ENCODE data around the gene TOX4. TPM values are rescaled to one million over a fixed set of nuclear protein-coding genes. Genes with fewer than 3 reads are reported as not detected.
"Not testable (repeated sequence)": the region's sequence is repeated elsewhere in the genome, so short reads cannot be mapped to it uniquely, and the experiment has no call there.

Gene TOX4
- total and polyA plus RNA-seq, 7 experiments from 2014 or later = 70.5 to 116 (median 86.5) TPM

- peaks cover 29 to 39% (median 35%) of the 10 kb centered on the region in 5 donors for H3K27me3 Mint-ChIP-seq
- H3K27ac Mint-ChIP-seq = no peak overlapping the region
- H3K27me3 ChIP-seq (ENCODE audit: control insufficient read depth in 2 of 2, insufficient read depth in 2 of 2, low read length in 2 of 2) = peaks cover 0 to 3% of the 10 kb centered on the region in 2 donors
- no peak for DNase-seq
- H3K9me3 ChIP-seq (ENCODE audit: control insufficient read depth in 2 of 3, low read length in 3 of 3) = no peaks in the 10 kb centered on the region
- no peaks in the 10 kb centered on the region for H3K4me1 ChIP-seq (ENCODE audit: control insufficient read depth in 2 of 2, insufficient read depth in 2 of 2, low read length in 2 of 2)
- H3K27ac ChIP-seq (ENCODE audit: low read depth, low read length) = no peak overlapping the region
- no peak for ATAC-seq
- H3K9me3 Mint-ChIP-seq = no peaks in the 10 kb centered on the region
- ChIA-PET CTCF (no interaction called here), POLR2A (interaction anchor here (0.6 kb wide), 1 partner anchor 30 kb away, joined by 3 read pairs; the partner anchor contains the start of gene METTL3)
- intact Hi-C loops (cut with micrococcal nuclease) = no loop called here
- peaks cover 0 to 4% (median 0%) of the 10 kb centered on the region in 5 donors for H3K36me3 Mint-ChIP-seq
- no peak overlapping the region for H3K4me3 Mint-ChIP-seq
- no peaks in the 10 kb centered on the region for H3K36me3 ChIP-seq (ENCODE audit: control insufficient read depth in 2 of 3, insufficient read depth in 3 of 3, low read length in 3 of 3)
- H3K4me1 Mint-ChIP-seq = peaks cover 4 to 8% (median 7%) of the 10 kb centered on the region in 7 donors
- H3K4me3 ChIP-seq (ENCODE audit: low read length) = no peak overlapping the region
Measured at GRCh38 chr14:21541413-21542074, 64.5 kb downstream of the TOX4 start.

GRCh38 chr14:21543521-21543960, 66.5 kb downstream of the TOX4 start:
- Histone ChIP-seq H3K36me3 (ENCODE audit: control insufficient read depth in 2 of 3, insufficient read depth in 3 of 3, low read length in 3 of 3) (no peaks in the 10 kb centered on the region), H3K4me3 (ENCODE audit: low read length) (no peak overlapping the region), H3K27ac (ENCODE audit: low read depth, low read length) (no peak overlapping the region), H3K4me1 (ENCODE audit: control insufficient read depth in 2 of 2, insufficient read depth in 2 of 2, low read length in 2 of 2) (no peaks in the 10 kb centered on the region), H3K27me3 (ENCODE audit: control insufficient read depth in 2 of 2, insufficient read depth in 2 of 2, low read length in 2 of 2) (no peaks in the 10 kb centered on the region), H3K9me3 (ENCODE audit: control insufficient read depth in 2 of 3, low read length in 3 of 3) (no peaks in the 10 kb centered on the region)
- H3K9me3 Mint-ChIP-seq = no peaks in the 10 kb centered on the region
- H3K27me3 Mint-ChIP-seq = peaks cover 12 to 21% (median 18%) of the 10 kb centered on the region in 5 donors
- CTCF ChIA-PET = no interaction called here
- no peak overlapping the region for H3K27ac Mint-ChIP-seq
- intact Hi-C loops (cut with micrococcal nuclease) = no loop called here
- POLR2A ChIA-PET = no interaction called here
- H3K4me3 Mint-ChIP-seq = no peak overlapping the region
- H3K4me1 Mint-ChIP-seq = no peaks in the 10 kb centered on the region
- no peaks in the 10 kb centered on the region for H3K36me3 Mint-ChIP-seq
- no peak for DNase-seq
- no peak for ATAC-seq

GRCh38 chr14:21543963-21544362, 67.0 kb downstream of the TOX4 start:
- Mint-ChIP-seq H3K27ac (no peak overlapping the region), H3K36me3 (no peaks in the 10 kb centered on the region), H3K27me3 (peaks cover 8 to 17% (median 14%) of the 10 kb centered on the region in 5 donors), H3K9me3 (no peaks in the 10 kb centered on the region), H3K4me1 (no peaks in the 10 kb centered on the region), H3K4me3 (no peak overlapping the region)
- DNase-seq (no peak), ATAC-seq (no peak)
- H3K4me1 ChIP-seq (ENCODE audit: control insufficient read depth in 2 of 2, insufficient read depth in 2 of 2, low read length in 2 of 2) = no peaks in the 10 kb centered on the region
- intact Hi-C loops (cut with micrococcal nuclease) = no loop called here
- no peak overlapping the region for H3K27ac ChIP-seq (ENCODE audit: low read depth, low read length)
- H3K9me3 ChIP-seq (ENCODE audit: control insufficient read depth in 2 of 3, low read length in 3 of 3) = no peaks in the 10 kb centered on the region
- H3K36me3 ChIP-seq (ENCODE audit: control insufficient read depth in 2 of 3, insufficient read depth in 3 of 3, low read length in 3 of 3) = no peaks in the 10 kb centered on the region
- H3K4me3 ChIP-seq (ENCODE audit: low read length) = no peak overlapping the region
- H3K27me3 ChIP-seq (ENCODE audit: control insufficient read depth in 2 of 2, insufficient read depth in 2 of 2, low read length in 2 of 2) = no peaks in the 10 kb centered on the region
- ChIA-PET CTCF (interaction anchor here (0.6 to 1.2 kb wide), 2 partner anchors 46 to 1197 kb away, joined by 3 read pairs; no protein-coding TSS in a partner anchor), POLR2A (no interaction called here)

GRCh38 chr14:21544588-21544987, 67.6 kb downstream of the TOX4 start:
- H3K36me3 ChIP-seq (ENCODE audit: control insufficient read depth in 2 of 3, insufficient read depth in 3 of 3, low read length in 3 of 3); H3K27ac ChIP-seq (ENCODE audit: low read depth, low read length); H3K9me3 Mint-ChIP-seq; H3K4me1 ChIP-seq (ENCODE audit: control insufficient read depth in 2 of 2, insufficient read depth in 2 of 2, low read length in 2 of 2); H3K27ac Mint-ChIP-seq; H3K9me3 ChIP-seq (ENCODE audit: control insufficient read depth in 2 of 3, low read length in 3 of 3); H3K4me3 Mint-ChIP-seq; DNase-seq; ATAC-seq; H3K36me3 Mint-ChIP-seq; H3K27me3 ChIP-seq (ENCODE audit: control insufficient read depth in 2 of 2, insufficient read depth in 2 of 2, low read length in 2 of 2); H3K4me3 ChIP-seq (ENCODE audit: low read length); H3K4me1 Mint-ChIP-seq; POLR2A ChIA-PET; intact Hi-C loops (cut with micrococcal nuclease): not testable (repeated sequence)
- CTCF ChIA-PET = interaction anchor here (0.6 to 1.2 kb wide), 2 partner anchors 46 to 1196 kb away, joined by 3 read pairs; no protein-coding TSS in a partner anchor
- H3K27me3 Mint-ChIP-seq = peaks cover 2 to 10% (median 8%) of the 10 kb centered on the region in 5 donors

Other genes with a start within 250 kb of the TOX4 start
- 100 to 1,000 TPM; 469 to 687 (median 532) TPM for gene HNRNPC, start 207.8 kb upstream of the TOX4 start, total RNA-seq
- gene HNRNPC, start 207.8 kb upstream of the TOX4 start, polyA plus RNA-seq = 100 to 1,000 TPM; 842 to 895 TPM
- gene RPGRIP1, start 197.1 kb upstream of the TOX4 start, total RNA-seq = 1 to 10 TPM in 1 of 5 experiments, under 1 TPM in 1, not detected in 3; 0.24 to 1.5 TPM
- not detected for gene RPGRIP1, start 197.1 kb upstream of the TOX4 start, polyA plus RNA-seq
- gene SUPT16H, start 93.2 kb upstream of the TOX4 start, total RNA-seq = 100 to 1,000 TPM in 1 of 5 experiments, 10 to 100 TPM in 4; 46.1 to 104 (median 78.6) TPM
- 10 to 100 TPM; 78.2 to 80.9 TPM for gene SUPT16H, start 93.2 kb upstream of the TOX4 start, polyA plus RNA-seq
- 100 to 1,000 TPM; 125 to 143 (median 133) TPM for gene CHD8, start 21.1 kb upstream of the TOX4 start, total RNA-seq
- 10 to 100 TPM; 39.3 to 50.4 TPM for gene CHD8, start 21.1 kb upstream of the TOX4 start, polyA plus RNA-seq
- 10 to 100 TPM; 26.6 to 32.8 (median 30.5) TPM for gene RAB2B, start 236 bp upstream of the TOX4 start, total RNA-seq
- gene RAB2B, start 236 bp upstream of the TOX4 start, polyA plus RNA-seq = 1 to 10 TPM; 5.6 to 9.9 TPM
- 100 to 1,000 TPM in 2 of 5 experiments, 10 to 100 TPM in 3; 43.6 to 108 (median 75.3) TPM for gene METTL3, start 34.1 kb downstream of the TOX4 start, total RNA-seq
- 10 to 100 TPM; 17.6 to 26.3 TPM for gene METTL3, start 34.1 kb downstream of the TOX4 start, polyA plus RNA-seq
- 1 to 10 TPM; 2.3 to 8.3 (median 3.9) TPM for gene SALL2, start 49.2 kb downstream of the TOX4 start, total RNA-seq
- 1 to 10 TPM; 4.2 to 5.9 TPM for gene SALL2, start 49.2 kb downstream of the TOX4 start, polyA plus RNA-seq
- gene OR10G3, start 102.9 kb downstream of the TOX4 start, total RNA-seq = not detected
- not detected for gene OR10G3, start 102.9 kb downstream of the TOX4 start, polyA plus RNA-seq
- not detected for gene OR10G2, start 157.7 kb downstream of the TOX4 start, total RNA-seq
- gene OR10G2, start 157.7 kb downstream of the TOX4 start, polyA plus RNA-seq = under 1 TPM in 1 of 2 donors, not detected in 1; 0.28 TPM
- not detected for gene OR4E2, start 176.6 kb downstream of the TOX4 start, total RNA-seq
- not detected for gene OR4E2, start 176.6 kb downstream of the TOX4 start, polyA plus RNA-seq
- gene OR4E1, start 196.6 kb downstream of the TOX4 start, total RNA-seq = under 1 TPM in 4 of 5 experiments, not detected in 1; 0.07 to 0.19 (median 0.12) TPM
- not detected for gene OR4E1, start 196.6 kb downstream of the TOX4 start, polyA plus RNA-seq

All from naive thymus-derived CD4-positive, alpha-beta T cell (primary cell).